H1 (cell line): ENCODE data around the gene RPUSD1.

ENCODE experiments used
- BCL11A ChIP-seq, 2 experiments: IDR thresholded peaks; one replicate each; pipeline ENCODE4 v1.6.1; 2011; ENCODE audit warnings: low read depth in 2 of 2, low read length in 2 of 2, mild to moderate bottlenecking in 2 of 2
- CREB1 ChIP-seq: IDR thresholded peaks from 2 replicates; pipeline ENCODE4 v1.6.1; 2012; ENCODE audit warnings: inconsistent platforms
- CTCF ChIP-seq, 3 experiments: IDR thresholded peaks; 1 replicate in 2 of 3; 2 replicates in 1 of 3; pipeline versions ENCODE4 v1.5.1 to v1.6.1; 2011; ENCODE audit warnings: low read length in 3 of 3, mild to moderate bottlenecking in 3 of 3, inconsistent platforms in 2 of 3, low read depth in 1 of 3, moderate library complexity in 1 of 3; ENCODE audit not compliant: insufficient read depth in 1 of 3; ENCODE audit errors: control extremely low read depth in 1 of 3
- EZH2 ChIP-seq: fragments of 200-600 bp; sonication (generic); IDR thresholded peaks from 2 replicates; pipeline ENCODE4 v1.7.1; 2012; ENCODE audit warnings: low read depth, mild to moderate bottlenecking, moderate library complexity, low read length, inconsistent platforms; ENCODE audit not compliant: severe bottlenecking
- FOSL1 ChIP-seq: IDR thresholded peaks from 2 replicates; pipeline ENCODE4 v1.6.1; 2011; ENCODE audit warnings: mild to moderate bottlenecking, low read depth, low read length, moderate library complexity; ENCODE audit not compliant: insufficient read depth
- GTF2F1 ChIP-seq: IDR thresholded peaks from 2 replicates; pipeline ENCODE4 v1.6.1; 2012; ENCODE audit warnings: low read depth, low read length, improper control_type of control experiment, borderline replicate concordance
- MAFK ChIP-seq: IDR thresholded peaks from 2 replicates; pipeline ENCODE4 v1.6.1; 2012; ENCODE audit warnings: low read depth, mild to moderate bottlenecking, improper control_type of control experiment, low read length
- MAX ChIP-seq: IDR thresholded peaks from 2 replicates; pipeline ENCODE4 v1.6.1; 2012; ENCODE audit warnings: inconsistent platforms
- NANOG ChIP-seq: IDR thresholded peaks from 2 replicates; pipeline ENCODE4 v1.6.1; 2011; ENCODE audit warnings: low read length, low read depth, mild to moderate bottlenecking, inconsistent platforms; ENCODE audit not compliant: insufficient read depth, poor library complexity, severe bottlenecking
- NRF1 ChIP-seq: IDR thresholded peaks from 2 replicates; pipeline ENCODE4 v1.6.1; 2011; ENCODE audit warnings: mild to moderate bottlenecking, low read depth, low read length, improper control_type of control experiment
- POLR2A ChIP-seq, 2 experiments: IDR thresholded peaks; 1 replicate in 1 of 2; 2 replicates in 1 of 2; pipeline ENCODE4 v1.6.1; 2011; ENCODE audit warnings: low read depth in 2 of 2, low read length in 2 of 2, mild to moderate bottlenecking in 2 of 2; ENCODE audit errors: control extremely low read depth in 1 of 2
- SIN3A ChIP-seq, 2 experiments: IDR thresholded peaks in 1 of 2; conservative IDR thresholded peaks in 1 of 2; 2 replicates each; pipeline ENCODE4 v1.6.1; 2011 to 2012; ENCODE audit warnings: low read length in 2 of 2, improper control_type of control experiment in 1 of 2, low read depth in 1 of 2, mild to moderate bottlenecking in 1 of 2

GRCh38 chr16:759110-759910 is 28.9 kb downstream of the RPUSD1 start:
- no peak for TF ChIP-seq SIN3A (conservative IDR thresholded peaks at IDR 0.05 in 1 of 2, IDR thresholded peaks at IDR 0.05 in 1 of 2; ENCODE audit: low read depth in 1 of 2, low read length in 2 of 2)
- TF ChIP-seq POLR2A (IDR thresholded peaks at IDR 0.05; ENCODE audit: control extremely low read depth in 1 of 2, low read depth in 2 of 2, low read length in 2 of 2), result no peak
- TF ChIP-seq NANOG, result no peak
- TF ChIP-seq NRF1, result no peak
- no peak for TF ChIP-seq CTCF (IDR thresholded peaks at IDR 0.05; ENCODE audit: control extremely low read depth in 1 of 3, insufficient read depth in 1 of 3, low read depth in 1 of 3, low read length in 3 of 3)
- TF ChIP-seq EZH2, result no peak
- TF ChIP-seq CREB1, result no peak
- TF ChIP-seq BCL11A (IDR thresholded peaks at IDR 0.05; ENCODE audit: low read depth in 2 of 2, low read length in 2 of 2), result no peak
- no peak for TF ChIP-seq MAFK
- TF ChIP-seq GTF2F1, result no peak
- no peak for TF ChIP-seq FOSL1
- no peak for TF ChIP-seq MAX
